Astrocyte (in vitro differentiated cells and primary cell): ENCODE results near the gene FRMD4A. TPM values are rescaled to one million over a fixed set of nuclear protein-coding genes. Genes with fewer than 3 reads are reported as not detected.
A peak's percentile ranks its signal among the peaks of the same experiment; 100 is the strongest.

ENCODE experiments used
- DNase-seq: peaks from one replicate; pipeline ENCODE4 v3.0.0-alpha.2; 2010; ENCODE audit warnings: low read depth
- FAIRE-seq: peaks from 2 replicates; lab custom pipeline; 2011; peaks lifted over from hg19 to GRCh38; lab: Jason Lieb, UNC
- H2AFZ ChIP-seq: 2 replicates; pipeline ENCODE4 v1.6.0; 2012; ENCODE audit warnings: low read depth, low read length, inconsistent platforms
- H3K27ac ChIP-seq: 2 replicates; pipeline ENCODE4 v1.5.1; 2011; ENCODE audit warnings: low read depth, low read length, inconsistent platforms
- H3K27me3 ChIP-seq: 2 replicates; pipeline ENCODE4 v1.6.0; 2011; ENCODE audit warnings: low read length, inconsistent platforms; ENCODE audit not compliant: insufficient read depth
- H3K36me3 ChIP-seq: 2 replicates; pipeline ENCODE4 v1.5.1; 2011; ENCODE audit warnings: low read length, inconsistent platforms; ENCODE audit not compliant: insufficient read depth
- H3K4me1 ChIP-seq: 2 replicates; pipeline ENCODE4 v1.5.1; 2011; ENCODE audit warnings: low read length, inconsistent platforms; ENCODE audit not compliant: insufficient read depth
- H3K4me2 ChIP-seq: 2 replicates; pipeline ENCODE4 v1.6.0; 2012; ENCODE audit warnings: low read length, inconsistent platforms
- H3K4me3 ChIP-seq: 2 replicates; pipeline ENCODE4 v1.5.1; 2011; ENCODE audit warnings: low read depth, mild to moderate bottlenecking, low read length, inconsistent platforms; ENCODE audit not compliant: insufficient read depth
- H3K79me2 ChIP-seq: 2 replicates; pipeline ENCODE4 v1.6.0; 2012; ENCODE audit warnings: mild to moderate bottlenecking, low read length, inconsistent platforms; ENCODE audit not compliant: insufficient read depth
- H3K9ac ChIP-seq: 2 replicates; pipeline ENCODE4 v1.6.0; 2012; ENCODE audit warnings: mild to moderate bottlenecking, low read length, inconsistent platforms
- H3K9me3 ChIP-seq: 2 replicates; pipeline ENCODE4 v1.5.1; 2012; ENCODE audit warnings: low read depth, mild to moderate bottlenecking, low read length, inconsistent platforms; ENCODE audit not compliant: insufficient read depth
- H4K20me1 ChIP-seq: 2 replicates; pipeline ENCODE4 v1.6.0; 2012; ENCODE audit warnings: low read length, inconsistent platforms; ENCODE audit not compliant: insufficient read depth
- H3K27ac Mint-ChIP-seq: one replicate; pipeline ENCODE4 v1.8.0; 2021; ENCODE audit warnings: mild to moderate bottlenecking, mixed read lengths; ENCODE audit not compliant: unreplicated experiment
- H3K27me3 Mint-ChIP-seq: one replicate; pipeline ENCODE4 v1.8.0; 2021; ENCODE audit warnings: low read depth, mixed read lengths; ENCODE audit not compliant: unreplicated experiment
- H3K36me3 Mint-ChIP-seq: one replicate; pipeline ENCODE4 v1.8.0; 2021; ENCODE audit warnings: low read depth, mixed read lengths; ENCODE audit not compliant: unreplicated experiment
- H3K4me1 Mint-ChIP-seq: one replicate; pipeline ENCODE4 v1.8.0; 2021; ENCODE audit warnings: low read depth, mixed read lengths; ENCODE audit not compliant: unreplicated experiment
- H3K4me3 Mint-ChIP-seq: one replicate; pipeline ENCODE4 v1.8.0; 2021; ENCODE audit warnings: mild to moderate bottlenecking, moderate library complexity, mixed read lengths; ENCODE audit not compliant: unreplicated experiment
- H3K9me3 Mint-ChIP-seq: one replicate; pipeline ENCODE4 v1.8.0; 2021; ENCODE audit warnings: mild to moderate bottlenecking, mixed read lengths; ENCODE audit not compliant: unreplicated experiment
- CTCF ChIP-seq: IDR thresholded peaks from 2 replicates; pipeline ENCODE4 v1.5.1; 2011; ENCODE audit warnings: low read depth, mild to moderate bottlenecking, inconsistent platforms, low read length, moderate library complexity; ENCODE audit not compliant: insufficient read depth
- EZH2 ChIP-seq: IDR thresholded peaks from 2 replicates; pipeline ENCODE4 v1.6.1; 2012; ENCODE audit warnings: mild to moderate bottlenecking, low read length, inconsistent platforms; ENCODE audit not compliant: insufficient read depth
- total RNA-seq: library from RNA; stranded (reverse); gene quantifications from 2 replicates; pipeline ENCODE4 v1.2.1, GENCODE V29; 2021

The FRMD4A gene
- total RNA-seq, 1 donor from 2014 or later, result 82.5 TPM

- H3K9me3 ChIP-seq, result no peaks in the 10 kb centered on the region
- H3K27ac ChIP-seq, result no peak overlapping the region
- H3K4me2 ChIP-seq, result no peak overlapping the region
- no peaks in the 10 kb centered on the region for H3K4me1 ChIP-seq
- DNase-seq (no peak), FAIRE-seq (no peak)
- peaks cover 12% of the 10 kb centered on the region for H3K36me3 Mint-ChIP-seq
- TF ChIP-seq EZH2 (no peak), CTCF (no peak)
- no peaks in the 10 kb centered on the region for H3K4me1 Mint-ChIP-seq
- H4K20me1 ChIP-seq, result peaks cover 4% of the 10 kb centered on the region
- H3K27ac Mint-ChIP-seq, result no peak overlapping the region
- H3K79me2 ChIP-seq, result no peaks in the 10 kb centered on the region
- H2AFZ ChIP-seq, result no peak overlapping the region
- H3K4me3 Mint-ChIP-seq, result no peak overlapping the region
- no peaks in the 10 kb centered on the region for H3K27me3 ChIP-seq
- no peak overlapping the region for H3K4me3 ChIP-seq
- no peak overlapping the region for H3K9ac ChIP-seq
- H3K27me3 Mint-ChIP-seq, result no peaks in the 10 kb centered on the region
- no peaks in the 10 kb centered on the region for H3K36me3 ChIP-seq
- H3K9me3 Mint-ChIP-seq, result no peaks in the 10 kb centered on the region
Measured at GRCh38 chr10:13630231-13630630, 700.5 kb downstream of the FRMD4A start.

GRCh38 chr10:13629116-13629515, 701.6 kb downstream of the FRMD4A start:
- H3K4me2 ChIP-seq, result no peak overlapping the region
- Mint-ChIP-seq H3K36me3 (peaks cover 13% of the 10 kb centered on the region), H3K27ac (no peak overlapping the region), H3K4me1 (peaks cover 6% of the 10 kb centered on the region), H3K4me3 (no peak overlapping the region), H3K27me3 (no peaks in the 10 kb centered on the region), H3K9me3 (no peaks in the 10 kb centered on the region)
- H3K27me3 ChIP-seq, result no peaks in the 10 kb centered on the region
- DNase-seq (peak; percentile 49), FAIRE-seq (no peak)
- no peak for TF ChIP-seq CTCF
- no peak for TF ChIP-seq EZH2
- H3K27ac ChIP-seq, result no peak overlapping the region
- no peaks in the 10 kb centered on the region for H3K79me2 ChIP-seq
- H2AFZ ChIP-seq, result no peak overlapping the region
- no peaks in the 10 kb centered on the region for H3K9me3 ChIP-seq
- H3K36me3 ChIP-seq, result no peaks in the 10 kb centered on the region
- H3K9ac ChIP-seq, result no peak overlapping the region
- no peaks in the 10 kb centered on the region for H3K4me1 ChIP-seq
- peaks cover 4% of the 10 kb centered on the region for H4K20me1 ChIP-seq
- H3K4me3 ChIP-seq, result no peak overlapping the region

- Histone ChIP-seq H3K4me3 (no peak overlapping the region), H4K20me1 (peaks cover 4% of the 10 kb centered on the region), H3K27me3 (no peaks in the 10 kb centered on the region), H3K27ac (no peak overlapping the region), H3K4me2 (no peak overlapping the region), H3K4me1 (no peaks in the 10 kb centered on the region), H3K9me3 (no peaks in the 10 kb centered on the region), H2AFZ (no peak overlapping the region), H3K36me3 (no peaks in the 10 kb centered on the region), H3K9ac (no peak overlapping the region), H3K79me2 (no peaks in the 10 kb centered on the region)
- H3K4me1 Mint-ChIP-seq, result peaks cover 6% of the 10 kb centered on the region
- no peaks in the 10 kb centered on the region for H3K9me3 Mint-ChIP-seq
- no peaks in the 10 kb centered on the region for H3K27me3 Mint-ChIP-seq
- H3K4me3 Mint-ChIP-seq, result no peak overlapping the region
- TF ChIP-seq CTCF, result no peak
- no peak for TF ChIP-seq EZH2
- FAIRE-seq (no peak), DNase-seq (no peak)
- no peak overlapping the region for H3K27ac Mint-ChIP-seq
- peaks cover 13% of the 10 kb centered on the region for H3K36me3 Mint-ChIP-seq
Measured at GRCh38 chr10:13628661-13629060, 702.1 kb downstream of the FRMD4A start.
